GM08714 (cell line): ENCODE measurements around the gene NELFCD.
"Not testable (repeated sequence)": the region's sequence is repeated elsewhere in the genome, so short reads cannot be mapped to it uniquely, and the experiment has no call there.

Source experiments
- H3K4me3 ChIP-seq: fragments of 200-500 bp; sonication (Bioruptor generic); 2 replicates; pipeline ENCODE4 v1.5.1; 2014; ENCODE audit warnings: mild to moderate bottlenecking, low read length, inconsistent platforms
- ZNF274 ChIP-seq: IDR thresholded peaks from 2 replicates; pipeline ENCODE4 v1.6.1; 2012; ENCODE audit warnings: mild to moderate bottlenecking, low read depth, low read length

The NELFCD gene

GRCh38 chr20:58982406-58983114 lies 1.5 kb downstream of the NELFCD start:
- TF ChIP-seq ZNF274: no peak
- H3K4me3 ChIP-seq: peak overlapping the region; percentile 96; the same call in 1 of the 2 replicates

GRCh38 chr20:58983115-58983468 lies 2.0 kb downstream of the NELFCD start:
- not testable (repeated sequence) for H3K4me3 ChIP-seq

GRCh38 chr20:58984691-58985090 lies 3.6 kb downstream of the NELFCD start:
- TF ChIP-seq ZNF274: no peak
- H3K4me3 ChIP-seq: no peak overlapping the region

DNA sequence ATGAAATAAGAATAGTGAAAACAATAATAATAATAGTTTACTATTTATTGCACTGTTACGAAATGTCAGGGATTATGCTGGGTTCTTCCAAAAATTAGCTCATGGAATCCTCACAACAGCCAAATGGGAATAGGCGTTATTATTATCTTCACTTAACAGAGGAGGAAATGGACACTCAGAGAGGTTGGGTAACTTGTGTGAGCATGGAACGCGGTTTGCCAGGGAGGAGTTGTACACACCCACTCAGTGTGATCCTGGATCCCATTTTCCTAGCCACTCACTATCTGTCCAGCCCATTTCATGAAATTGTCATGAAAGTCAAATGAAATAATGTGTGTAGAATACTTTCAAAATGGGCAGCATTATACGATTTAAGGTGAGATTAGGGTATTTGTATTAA lies 4.6 kb downstream of the NELFCD start:
- H3K4me3 ChIP-seq: no peak overlapping the region
- TF ChIP-seq ZNF274: no peak

- H3K4me3 ChIP-seq: no peak overlapping the region
- TF ChIP-seq ZNF274: no peak
Measured at GRCh38 chr20:58986286-58986967, 5.4 kb downstream of the NELFCD start.

DNA sequence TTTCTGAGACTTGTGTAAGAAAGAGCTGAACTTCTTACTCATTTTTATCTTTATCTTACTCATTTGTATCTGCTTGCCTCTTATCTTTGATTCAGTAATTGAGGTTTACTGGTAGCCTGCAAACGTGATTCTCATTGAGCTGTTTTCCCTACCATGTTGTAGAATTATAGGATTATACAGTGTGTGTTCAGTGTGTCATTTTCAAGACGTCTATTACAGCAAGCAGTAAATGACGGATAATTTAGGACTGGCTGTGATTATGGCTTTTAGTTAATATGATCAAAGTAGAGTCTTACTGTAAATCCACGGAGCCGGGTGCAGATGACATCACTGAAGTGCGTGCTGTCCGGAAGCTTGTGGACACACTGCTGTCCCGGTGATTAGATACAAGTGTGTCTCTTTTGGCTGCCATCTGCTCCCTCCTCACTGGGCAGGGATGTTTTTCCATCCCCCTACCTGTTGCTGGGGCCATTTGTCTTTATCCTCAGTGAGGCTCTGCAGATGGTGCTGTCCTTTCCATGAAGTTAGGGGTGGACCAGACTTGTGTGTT lies 6.0 kb downstream of the NELFCD start:
- no peak overlapping the region for H3K4me3 ChIP-seq
- no peak for TF ChIP-seq ZNF274

GRCh38 chr20:58987790-58988564 lies 6.9 kb downstream of the NELFCD start:
- no peak overlapping the region for H3K4me3 ChIP-seq
- no peak for TF ChIP-seq ZNF274

- no peak overlapping the region for H3K4me3 ChIP-seq
- no peak for TF ChIP-seq ZNF274
Measured at GRCh38 chr20:58988565-58988882, 7.5 kb downstream of the NELFCD start.

DNA sequence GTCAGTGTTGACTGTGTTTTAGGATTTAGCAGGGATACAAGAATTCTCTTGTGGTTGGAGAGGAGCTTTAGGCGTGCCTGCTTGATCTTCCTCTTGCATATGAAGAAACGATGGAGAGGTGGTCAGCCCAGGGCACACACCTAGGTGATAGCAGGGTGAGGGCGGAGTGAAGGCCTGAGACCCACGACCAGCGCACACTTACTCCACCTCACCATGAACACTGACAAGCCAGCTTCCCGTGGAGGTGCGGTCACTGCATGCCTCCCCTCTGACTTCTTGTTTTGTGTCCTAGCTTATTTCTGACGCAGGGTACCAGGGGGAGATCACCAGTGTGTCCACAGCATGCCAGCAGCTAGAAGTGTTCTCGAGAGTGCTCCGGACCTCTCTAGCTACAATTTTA lies 8.1 kb downstream of the NELFCD start:
- TF ChIP-seq ZNF274: no peak
- H3K4me3 ChIP-seq: no peak overlapping the region

DNA sequence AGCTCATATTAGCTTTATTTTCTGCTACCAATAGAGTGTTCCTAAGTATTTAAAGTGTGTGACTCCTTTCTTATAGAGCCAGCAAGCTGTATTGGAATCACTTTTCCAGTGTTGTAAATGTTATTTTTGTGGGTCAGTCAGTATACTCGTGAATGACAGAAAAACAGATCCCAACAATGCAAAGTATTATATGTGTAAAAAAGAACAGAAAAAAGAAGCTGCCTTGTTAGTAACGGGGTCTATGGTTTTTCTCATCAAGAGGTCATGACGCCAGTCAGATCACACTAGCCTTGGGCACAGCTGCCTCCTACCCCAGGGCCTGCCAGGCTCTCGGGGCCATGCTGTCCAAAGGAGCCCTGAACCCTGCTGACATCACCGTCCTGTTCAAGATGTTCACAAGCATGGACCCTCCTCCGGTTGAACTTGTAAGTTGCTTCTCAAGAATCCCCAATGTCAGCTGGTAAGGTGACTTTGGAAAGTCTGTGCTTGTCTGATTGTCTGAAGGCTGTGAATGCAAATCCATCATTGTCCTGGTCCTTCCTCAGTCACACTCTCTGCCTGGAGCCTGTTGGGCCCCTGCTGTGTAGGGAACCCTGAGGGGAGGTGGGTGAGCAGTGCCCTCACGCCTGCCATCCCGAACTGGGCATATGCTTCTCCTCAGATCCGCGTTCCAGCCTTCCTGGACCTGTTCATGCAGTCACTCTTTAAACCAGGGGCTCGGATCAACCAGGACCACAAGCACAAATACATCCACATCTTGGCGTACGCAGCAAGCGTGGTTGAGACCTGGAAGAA lies 9.8 kb downstream of the NELFCD start:
- no peak for TF ChIP-seq ZNF274
- no peak overlapping the region for H3K4me3 ChIP-seq

GRCh38 chr20:58991715-58992114 lies 10.7 kb downstream of the NELFCD start:
- no peak for TF ChIP-seq ZNF274

GRCh38 chr20:58992911-58993310 lies 11.9 kb downstream of the NELFCD start:
- H3K4me3 ChIP-seq: no peak overlapping the region
- TF ChIP-seq ZNF274: no peak

More at GRCh38 chr20:58991715-58992114, 10.7 kb downstream of the NELFCD start:
- H3K4me3 ChIP-seq: no peak overlapping the region

DNA sequence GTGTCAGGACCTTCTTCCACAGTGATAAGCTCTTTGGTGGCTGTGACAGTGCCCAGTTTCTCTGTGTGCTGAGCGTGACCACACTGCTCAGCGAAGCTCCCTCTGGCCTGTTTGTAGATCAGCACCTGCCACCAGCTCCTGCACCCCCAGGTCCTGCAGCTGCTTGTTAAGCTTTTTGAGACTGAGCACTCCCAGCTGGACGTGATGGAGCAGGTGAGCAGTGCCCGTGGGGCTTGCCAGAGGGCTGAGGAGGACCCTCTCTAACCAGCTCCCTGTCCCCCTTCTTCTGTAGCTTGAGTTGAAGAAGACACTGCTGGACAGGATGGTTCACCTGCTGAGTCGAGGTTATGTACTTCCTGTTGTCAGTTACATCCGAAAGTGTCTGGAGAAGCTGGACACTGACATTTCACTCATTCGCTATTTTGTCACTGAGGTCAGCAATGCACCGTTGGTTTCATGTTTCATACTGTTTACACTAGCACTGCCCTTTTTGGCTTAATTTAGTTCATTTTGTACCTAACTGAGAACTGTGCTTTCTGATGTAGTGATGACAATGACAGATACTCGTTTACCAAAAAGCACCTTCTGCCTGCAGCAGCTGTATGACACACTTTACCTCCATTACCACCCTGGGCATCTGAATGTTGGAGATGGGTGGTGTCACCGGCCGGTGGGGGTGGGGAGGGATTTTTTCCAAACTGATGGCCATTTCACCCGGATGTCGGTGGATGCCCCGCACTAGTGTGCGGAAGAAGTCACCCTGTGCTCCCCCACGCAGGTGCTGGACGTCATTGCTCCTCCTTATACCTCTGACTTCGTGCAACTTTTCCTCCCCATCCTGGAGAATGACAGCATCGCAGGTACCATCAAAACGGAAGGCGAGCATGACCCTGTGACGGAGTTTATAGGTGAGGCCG lies 12.5 kb downstream of the NELFCD start:
- no peak for TF ChIP-seq ZNF274

More for the DNA sequence above, 12.5 kb downstream of the NELFCD start:
- H3K4me3 ChIP-seq: no peak overlapping the region
